Endothelial cell of hepatic sinusoid (primary cell): ENCODE data around the gene LSM6.

Experiments used
- in situ Hi-C: cut with HindIII; loops from 2 replicates; pipeline ENCODE4 v1.10.0; 2017; ENCODE audit warnings: low sequenced_read_pairs

LSM6 gene

GRCh38 chr4:146183209-146183608, 7.7 kb downstream of the LSM6 start:
- in situ Hi-C loops = no loop called here

GRCh38 chr4:146186041-146186440, 10.5 kb downstream of the LSM6 start:
- in situ Hi-C loops = no loop called here

- in situ Hi-C loops = no loop called here
Observed at GRCh38 chr4:146186596-146186995, 11.1 kb downstream of the LSM6 start.

DNA sequence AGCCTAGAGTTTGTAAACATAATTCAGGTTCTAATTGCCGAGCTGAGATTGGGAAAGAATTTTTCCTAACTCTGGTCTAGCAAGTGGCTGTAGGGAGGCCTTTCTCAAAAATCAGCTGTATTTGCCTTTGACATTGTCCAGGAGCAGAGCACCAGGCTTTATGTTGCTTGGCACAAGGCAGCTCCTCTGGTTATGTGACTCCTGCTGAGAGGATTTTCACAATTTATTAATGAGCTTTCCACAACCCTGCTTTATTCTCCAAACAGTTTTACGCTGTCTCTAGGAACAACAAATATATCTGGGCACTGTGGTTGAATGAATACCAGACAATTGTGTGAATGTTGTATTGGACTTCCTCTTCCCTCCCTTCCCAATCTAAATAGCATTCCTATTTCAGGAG, 14.9 kb downstream of the LSM6 start:
- in situ Hi-C loops = no loop called here

DNA sequence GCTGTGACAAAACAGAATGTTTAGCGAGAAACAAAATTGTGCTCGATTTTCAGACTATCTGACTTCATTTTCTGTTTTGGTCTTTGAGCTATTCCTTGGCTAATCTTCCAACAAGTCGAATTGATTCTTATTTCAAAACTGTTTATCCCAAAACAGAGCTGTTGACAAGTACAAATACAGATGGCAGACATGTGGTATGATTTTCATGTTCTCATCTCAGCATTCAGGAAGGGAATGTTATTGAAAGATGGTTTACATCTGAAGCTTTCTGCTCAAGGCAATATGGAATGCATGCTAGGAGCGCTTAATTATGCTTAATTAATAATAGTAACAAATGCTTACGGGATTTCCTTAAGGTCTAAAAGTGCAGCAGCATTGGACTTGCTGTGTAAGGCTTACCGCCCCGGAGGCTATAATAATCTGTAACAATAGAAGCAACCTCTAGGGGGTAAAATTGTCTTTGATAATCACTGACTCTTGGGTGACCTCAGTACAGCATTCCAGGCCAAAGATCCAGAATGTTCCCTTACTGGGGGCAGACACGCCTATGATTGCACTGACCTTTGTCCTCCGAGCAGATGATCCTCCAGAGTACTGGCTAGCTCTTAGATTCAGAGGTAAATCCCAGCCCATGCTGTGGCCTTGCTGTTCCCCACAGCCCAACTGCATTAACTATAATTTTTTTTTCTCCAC, 16.4 kb downstream of the LSM6 start:
- in situ Hi-C loops = no loop called here

DNA sequence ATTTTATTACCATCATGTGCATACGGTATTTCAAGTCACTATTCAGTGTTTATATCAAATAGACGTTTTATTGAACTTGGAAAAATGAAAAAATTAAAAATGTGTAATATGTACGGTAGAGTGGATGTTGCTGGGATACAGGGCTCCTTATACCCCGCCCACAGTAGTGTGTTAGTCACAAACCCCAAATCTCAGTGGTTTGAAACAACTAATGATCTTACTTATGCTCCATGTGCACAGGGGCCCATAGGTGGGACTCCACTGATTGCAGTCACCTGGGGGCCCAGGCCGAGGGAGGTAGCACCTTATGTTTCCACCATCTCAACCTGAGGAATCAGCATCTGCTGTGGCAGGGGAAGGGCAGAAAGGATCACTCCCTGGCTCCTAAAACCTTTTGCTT, 18.1 kb downstream of the LSM6 start:
- in situ Hi-C loops = no loop called here

GRCh38 chr4:146194212-146194611, 18.7 kb downstream of the LSM6 start:
- in situ Hi-C loops = no loop called here

- in situ Hi-C loops = no loop called here
Observed at GRCh38 chr4:146202665-146203064, 27.1 kb downstream of the LSM6 start.

DNA sequence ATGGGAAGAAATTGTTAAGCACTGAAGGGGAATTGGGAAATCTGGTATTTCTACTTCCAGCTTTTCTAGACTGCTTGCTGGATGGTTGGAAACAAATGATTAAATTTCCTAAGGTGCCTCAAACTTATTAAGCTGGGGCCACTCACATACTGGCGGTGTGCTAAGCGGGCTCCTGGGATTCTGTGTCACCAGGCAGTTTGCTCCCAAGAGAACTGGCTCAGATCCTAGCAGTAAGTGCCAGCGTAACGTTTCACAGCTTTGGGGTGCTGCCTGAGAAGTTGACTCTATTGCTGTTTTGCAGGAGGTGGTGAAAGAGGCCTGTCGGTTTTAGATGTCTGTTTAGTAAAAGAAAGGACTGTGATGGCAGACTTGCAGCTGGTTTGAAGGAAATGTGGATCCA, 31.9 kb downstream of the LSM6 start:
- in situ Hi-C loops = no loop called here

DNA sequence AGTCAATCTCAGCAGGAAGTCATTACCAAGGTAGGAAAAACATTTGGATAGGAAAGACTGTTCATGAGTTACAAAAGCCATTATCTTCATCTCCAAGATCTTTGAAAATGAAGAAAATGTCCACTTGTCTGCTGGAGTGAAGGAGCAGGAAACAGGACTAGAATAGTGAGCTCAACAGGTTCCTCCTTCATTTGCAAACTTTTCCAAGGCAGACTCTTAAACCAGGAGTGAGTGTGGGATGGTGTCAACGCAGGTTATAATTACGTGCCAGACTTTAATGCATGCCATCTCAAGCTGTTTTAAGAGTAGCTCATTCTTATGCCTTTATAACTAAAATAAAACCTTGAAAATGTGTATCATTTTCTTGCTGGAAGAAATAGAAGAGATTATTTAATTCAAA, 35.4 kb downstream of the LSM6 start:
- in situ Hi-C loops = no loop called here

DNA sequence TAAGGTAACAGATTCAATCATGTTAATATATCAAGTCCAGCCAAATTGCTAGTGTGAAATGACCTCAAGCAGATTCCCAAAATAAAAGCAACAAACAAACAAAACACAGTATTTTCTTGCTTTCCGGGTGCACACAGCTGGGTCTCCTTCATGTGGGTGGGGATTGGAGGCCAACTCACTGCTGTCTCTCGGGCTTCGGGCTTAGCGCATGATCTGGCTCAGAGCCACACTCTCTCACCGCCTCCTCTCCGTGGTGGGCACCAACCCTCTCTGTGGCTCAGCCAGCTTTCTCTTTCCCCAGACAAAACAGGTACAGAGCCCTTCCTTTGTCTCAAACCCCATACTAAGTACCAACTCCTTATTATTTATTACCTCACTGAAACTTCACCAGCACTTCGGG, 35.9 kb downstream of the LSM6 start:
- in situ Hi-C loops = no loop called here

GRCh38 chr4:146212781-146213180, 37.3 kb downstream of the LSM6 start:
- in situ Hi-C loops = no loop called here

DNA sequence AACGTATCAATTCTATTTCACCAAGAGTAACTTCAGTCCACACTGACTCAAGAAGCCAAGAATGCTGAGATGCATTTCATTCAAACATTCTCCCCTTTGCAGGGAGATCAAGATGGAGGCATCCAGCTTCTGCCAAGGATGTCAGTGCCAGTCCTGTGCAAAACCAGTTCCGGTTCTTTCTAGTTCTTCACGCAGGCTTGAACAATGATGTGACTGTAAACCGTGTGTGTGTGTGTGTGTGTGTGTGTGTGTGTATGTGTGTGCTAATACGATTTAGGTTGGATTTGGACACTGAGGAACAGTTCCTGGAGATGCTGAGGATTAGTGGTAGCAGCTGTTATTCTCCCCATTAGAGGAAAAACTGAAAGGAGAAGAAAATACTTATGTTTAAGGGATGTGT, 38.7 kb downstream of the LSM6 start, which contains the start of gene REELD1:
REELD1 (plus strand) TSS at position 301 of the 400 bp plus-strand sequence. CDS start 2,415 bp downstream, outside the sequence.
- in situ Hi-C loops = no loop called here

GRCh38 chr4:146222313-146222712, 46.8 kb downstream of the LSM6 start:
- in situ Hi-C loops = loop anchor here (5.0 kb wide), 1 partner anchor 50 kb away; no protein-coding TSS in a partner anchor

- in situ Hi-C loops = loop anchor here (5.0 kb wide), 1 partner anchor 48 kb away; no protein-coding TSS in a partner anchor
Observed at GRCh38 chr4:146224326-146224966, 48.9 kb downstream of the LSM6 start.

DNA sequence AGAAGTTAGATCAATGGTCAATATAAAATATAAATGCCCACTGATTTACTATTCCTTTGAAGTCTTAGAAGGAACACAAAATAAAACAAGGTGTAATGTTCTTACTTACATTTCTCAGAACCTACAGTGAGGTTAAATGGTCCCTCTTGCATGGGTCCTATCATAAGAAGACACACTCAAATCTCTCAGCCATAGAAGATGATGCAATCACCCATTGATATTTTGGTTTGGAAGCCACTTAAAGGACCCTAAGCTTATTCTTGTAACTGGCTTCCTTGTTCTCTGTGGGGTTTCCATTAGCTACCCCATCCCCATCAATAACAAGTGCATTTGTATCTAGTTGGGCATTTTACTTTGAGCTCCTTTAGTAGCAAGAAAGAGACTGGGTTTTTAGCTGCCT, 53.9 kb downstream of the LSM6 start:
- in situ Hi-C loops = no loop called here

DNA sequence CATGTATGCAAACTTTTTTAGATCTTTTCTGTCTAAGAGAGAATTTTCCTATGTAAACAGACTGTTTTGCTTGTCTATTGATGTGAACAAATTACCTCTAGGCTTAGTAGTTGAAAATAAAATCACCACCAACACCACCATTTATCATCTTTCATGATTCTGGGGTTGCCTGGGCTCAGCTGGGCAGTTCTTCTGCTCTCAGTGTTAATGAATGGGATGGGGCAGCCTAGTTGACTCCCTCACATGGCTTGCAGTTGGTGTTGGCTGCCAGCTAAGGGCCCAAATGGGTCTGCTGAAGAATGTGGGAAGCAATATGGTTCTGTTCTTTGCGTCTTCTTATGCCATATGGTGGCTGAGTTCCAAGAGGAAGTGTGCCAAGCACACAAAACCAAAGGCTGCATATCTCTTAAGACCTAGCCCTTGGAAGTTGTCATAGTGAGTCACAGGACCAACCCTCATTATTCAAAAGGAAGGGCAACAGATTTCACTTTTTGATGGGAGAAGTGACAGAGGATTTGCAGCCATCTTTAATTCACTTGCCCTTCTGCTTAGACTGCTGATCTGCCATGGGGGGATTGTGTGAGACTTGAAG, 56.7 kb downstream of the LSM6 start:
- in situ Hi-C loops = no loop called here

DNA sequence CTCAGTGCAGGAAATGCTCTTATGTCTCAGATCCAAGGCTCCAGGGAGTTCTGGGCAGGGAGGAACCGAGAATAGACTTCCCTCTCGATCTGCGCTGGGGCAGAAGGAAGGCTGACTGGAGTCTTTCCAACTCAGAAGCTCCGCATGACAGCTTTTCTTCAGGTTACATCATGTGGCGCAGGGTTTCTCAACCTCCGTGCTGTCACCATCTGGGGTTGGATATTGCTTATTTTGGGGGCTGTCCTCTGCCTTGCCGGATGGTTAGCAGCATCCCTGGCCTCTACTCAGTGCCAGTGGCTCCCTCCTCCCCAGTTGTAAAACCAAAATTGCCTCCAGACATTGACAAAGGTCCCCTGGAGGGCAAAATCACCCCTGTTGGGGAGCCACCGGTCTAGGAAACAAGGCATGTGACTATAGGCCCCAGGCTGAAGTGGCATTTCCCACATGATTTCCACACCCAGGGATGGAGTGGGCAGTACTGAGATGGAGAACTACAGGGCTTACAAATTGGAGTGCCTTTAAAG, 60.2 kb downstream of the LSM6 start:
- in situ Hi-C loops = no loop called here

GRCh38 chr4:146236216-146236615, 60.7 kb downstream of the LSM6 start:
- in situ Hi-C loops = no loop called here

GRCh38 chr4:146237092-146237491, 61.6 kb downstream of the LSM6 start:
- in situ Hi-C loops = no loop called here

GRCh38 chr4:146238107-146238506, 62.6 kb downstream of the LSM6 start:
- in situ Hi-C loops = no loop called here
